Measurements from ENCODE around the gene GBF1.

GBF1 gene

GRCh38 chr10:102393411-102394078, 148.2 kb downstream of the GBF1 start:
- peak in 1 of 58 donors; percentile 76 for DNase-seq

DNA sequence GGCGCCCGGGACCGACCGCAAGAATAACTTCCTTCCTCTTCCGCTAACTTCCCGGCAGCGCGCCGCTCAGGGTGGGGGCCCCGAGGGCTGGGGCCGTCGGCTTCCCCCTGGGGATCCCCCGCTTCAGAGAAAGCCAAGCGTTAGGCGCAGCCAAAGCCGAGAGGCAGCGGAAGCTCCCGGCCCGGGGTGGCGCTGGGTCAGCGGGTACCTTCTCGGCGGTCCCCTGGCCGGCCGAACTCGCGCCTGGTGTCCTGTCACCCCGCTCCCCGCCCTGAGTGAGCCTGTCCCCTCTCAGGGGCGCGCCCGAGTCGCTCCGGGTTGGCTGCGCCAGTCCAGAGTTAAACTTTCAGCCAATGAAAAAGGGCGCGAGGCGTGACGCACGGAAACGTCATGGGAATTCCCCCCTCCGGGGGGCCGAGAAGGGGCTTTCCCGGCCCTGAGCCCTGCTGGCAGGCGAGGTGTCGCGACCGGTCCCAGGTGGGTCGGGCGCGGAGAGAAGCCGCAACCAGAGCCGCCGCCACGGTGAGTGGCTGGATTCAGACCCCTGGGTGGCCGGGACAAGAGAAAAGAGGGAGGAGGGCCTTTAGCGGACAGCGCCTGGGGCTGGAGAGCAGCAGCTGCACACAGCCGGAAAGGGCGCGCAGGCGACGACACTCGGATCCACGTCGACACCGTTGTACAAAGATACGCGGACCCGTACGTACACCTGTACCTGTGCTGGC, 148.9 kb downstream of the GBF1 start:
- DNase-seq, result peak in 54 of 58 donors; percentile 53 to 94 (median 81)

GRCh38 chr10:102394801-102395399, 149.6 kb downstream of the GBF1 start:
- no peak for DNase-seq

DNA sequence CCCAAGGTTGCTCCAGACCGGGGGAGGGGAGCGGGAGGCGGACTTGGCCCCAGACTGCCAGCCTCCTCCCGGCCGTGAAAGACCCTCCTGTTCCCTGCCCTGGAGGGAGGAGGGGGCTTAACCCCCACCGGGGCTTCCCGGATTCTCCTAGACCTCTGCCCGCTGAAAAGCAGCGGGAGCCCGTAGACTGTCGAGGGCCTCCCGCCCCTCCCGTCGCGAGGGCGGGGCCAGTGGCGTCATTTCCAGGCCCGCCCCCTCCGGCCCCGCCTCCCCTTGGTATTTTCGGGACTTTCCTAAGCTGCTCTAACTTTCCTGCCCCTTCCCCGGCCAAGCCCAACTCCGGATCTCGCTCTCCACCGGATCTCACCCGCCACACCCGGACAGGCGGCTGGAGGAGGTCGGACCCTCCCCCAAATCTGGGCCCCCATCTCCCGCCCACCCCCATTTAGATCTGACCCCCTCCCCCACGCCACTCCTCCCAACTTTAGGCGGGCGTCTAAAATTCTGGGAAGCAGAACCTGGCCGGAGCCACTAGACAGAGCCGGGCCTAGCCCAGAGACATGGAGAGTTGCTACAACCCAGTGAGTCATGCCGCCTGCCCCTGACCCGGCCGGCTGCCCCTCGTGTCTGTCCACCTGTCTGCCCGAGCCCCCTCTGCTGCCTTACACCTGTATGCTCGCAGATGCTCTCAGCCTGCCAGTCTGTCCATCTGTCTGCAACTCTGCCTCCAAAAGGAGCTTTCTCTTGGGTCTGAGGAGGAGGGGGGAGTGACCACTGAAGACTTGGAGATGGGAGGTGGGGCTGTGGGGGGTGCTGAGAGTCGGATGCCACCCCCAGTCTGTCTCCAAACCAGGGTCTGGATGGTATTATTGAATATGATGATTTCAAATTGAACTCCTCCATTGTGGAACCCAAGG, 150.3 kb downstream of the GBF1 start, which contains the start of gene NFKB2:
Gene NFKB2, plus strand, starts transcription at position 306 of the 917 bp plus-strand sequence. Its CDS starts 255 bp downstream, at position 561.
- peak in 54 of 58 donors; percentile 12 to 83 (median 64) for DNase-seq

DNA sequence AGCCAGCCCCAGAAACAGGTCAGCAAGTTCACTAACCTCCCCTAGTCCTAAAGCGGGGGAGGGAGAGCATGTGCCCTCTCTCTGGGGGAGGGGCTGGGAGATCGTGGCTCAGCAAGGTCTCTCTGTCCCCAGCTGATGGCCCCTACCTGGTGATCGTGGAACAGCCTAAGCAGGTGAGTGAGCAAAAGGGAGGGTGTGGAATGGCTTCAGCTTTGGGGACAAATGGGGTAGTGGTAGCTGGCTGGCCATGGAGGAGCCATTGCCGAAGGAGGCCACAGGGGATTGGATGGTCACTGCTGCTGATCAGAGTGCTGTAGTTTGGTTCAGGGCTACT, 151.0 kb downstream of the GBF1 start:
- DNase-seq, result no peak

GRCh38 chr10:102396730-102397151, 151.4 kb downstream of the GBF1 start:
- DNase-seq, result no peak

DNA sequence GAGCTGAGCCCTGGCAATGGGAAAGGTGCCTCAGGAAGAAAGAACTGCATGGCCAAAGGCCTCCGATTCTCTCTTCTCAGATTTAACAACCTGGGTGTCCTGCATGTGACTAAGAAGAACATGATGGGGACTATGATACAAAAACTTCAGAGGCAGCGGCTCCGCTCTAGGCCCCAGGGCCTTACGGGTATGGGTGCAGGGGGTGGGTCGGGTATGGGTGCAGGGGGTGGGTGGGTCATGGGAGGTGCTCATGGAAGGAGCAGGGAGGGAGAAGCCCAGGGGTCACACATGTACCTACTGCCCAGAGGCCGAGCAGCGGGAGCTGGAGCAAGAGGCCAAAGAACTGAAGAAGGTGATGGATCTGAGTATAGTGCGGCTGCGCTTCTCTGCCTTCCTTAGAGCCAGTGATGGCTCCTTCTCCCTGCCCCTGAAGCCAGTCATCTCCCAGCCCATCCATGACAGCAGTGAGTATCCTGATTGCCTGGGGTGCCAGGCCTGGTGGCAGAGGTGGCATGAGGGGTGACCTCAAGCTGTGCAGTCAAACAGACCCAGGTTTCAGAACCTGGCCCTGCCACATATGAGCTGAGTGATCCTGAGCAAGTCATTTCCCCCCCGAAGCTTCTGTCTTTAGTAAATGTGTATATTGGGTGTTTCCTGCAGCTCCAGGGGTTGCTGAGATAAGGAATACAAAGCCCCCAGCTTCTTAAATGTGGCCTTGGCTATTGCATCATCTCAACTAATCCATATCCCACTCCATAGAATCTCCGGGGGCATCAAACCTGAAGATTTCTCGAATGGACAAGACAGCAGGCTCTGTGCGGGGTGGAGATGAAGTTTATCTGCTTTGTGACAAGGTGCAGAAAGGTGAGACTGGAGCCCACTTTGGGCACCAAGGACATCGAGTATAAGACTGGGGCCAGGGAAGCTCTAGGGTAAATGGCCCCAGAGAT, 152.2 kb downstream of the GBF1 start:
- DNase-seq, result no peak

DNA sequence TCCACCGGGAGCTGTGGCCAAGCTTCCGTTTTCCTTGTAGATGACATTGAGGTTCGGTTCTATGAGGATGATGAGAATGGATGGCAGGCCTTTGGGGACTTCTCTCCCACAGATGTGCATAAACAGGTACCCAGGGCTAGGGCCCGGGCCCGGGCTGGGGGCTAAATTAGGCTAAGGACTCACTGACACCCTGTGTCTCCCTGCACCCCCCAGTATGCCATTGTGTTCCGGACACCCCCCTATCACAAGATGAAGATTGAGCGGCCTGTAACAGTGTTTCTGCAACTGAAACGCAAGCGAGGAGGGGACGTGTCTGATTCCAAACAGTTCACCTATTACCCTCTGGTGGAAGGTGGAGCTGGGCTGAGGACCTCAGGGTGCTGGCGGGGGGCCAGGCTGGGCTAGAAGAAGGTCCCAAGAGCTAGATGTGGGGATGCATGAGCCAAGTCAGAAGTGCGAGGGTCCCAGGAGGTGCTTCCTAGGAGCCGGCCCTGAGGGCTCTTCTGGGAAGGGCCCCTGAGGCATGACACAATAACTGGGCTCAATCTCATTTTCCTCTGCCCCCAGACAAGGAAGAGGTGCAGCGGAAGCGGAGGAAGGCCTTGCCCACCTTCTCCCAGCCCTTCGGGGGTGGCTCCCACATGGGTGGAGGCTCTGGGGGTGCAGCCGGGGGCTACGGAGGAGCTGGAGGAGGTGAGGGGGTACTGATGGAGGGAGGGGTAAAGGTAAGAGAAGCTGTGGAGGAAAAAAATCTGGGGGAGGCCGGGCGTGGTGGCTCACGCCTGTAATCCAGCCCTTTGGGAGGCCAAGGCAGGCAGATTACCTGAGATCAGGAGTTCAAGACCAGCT, 153.1 kb downstream of the GBF1 start:
- no peak for DNase-seq

- DNase-seq, result peak in 57 of 58 donors; percentile 59 to 91 (median 77)
Measured at GRCh38 chr10:102399217-102400021, 154.1 kb downstream of the GBF1 start.

GRCh38 chr10:102400076-102400475, 154.7 kb downstream of the GBF1 start:
- DNase-seq, result peak in 1 of 58 donors; percentile 43

DNA sequence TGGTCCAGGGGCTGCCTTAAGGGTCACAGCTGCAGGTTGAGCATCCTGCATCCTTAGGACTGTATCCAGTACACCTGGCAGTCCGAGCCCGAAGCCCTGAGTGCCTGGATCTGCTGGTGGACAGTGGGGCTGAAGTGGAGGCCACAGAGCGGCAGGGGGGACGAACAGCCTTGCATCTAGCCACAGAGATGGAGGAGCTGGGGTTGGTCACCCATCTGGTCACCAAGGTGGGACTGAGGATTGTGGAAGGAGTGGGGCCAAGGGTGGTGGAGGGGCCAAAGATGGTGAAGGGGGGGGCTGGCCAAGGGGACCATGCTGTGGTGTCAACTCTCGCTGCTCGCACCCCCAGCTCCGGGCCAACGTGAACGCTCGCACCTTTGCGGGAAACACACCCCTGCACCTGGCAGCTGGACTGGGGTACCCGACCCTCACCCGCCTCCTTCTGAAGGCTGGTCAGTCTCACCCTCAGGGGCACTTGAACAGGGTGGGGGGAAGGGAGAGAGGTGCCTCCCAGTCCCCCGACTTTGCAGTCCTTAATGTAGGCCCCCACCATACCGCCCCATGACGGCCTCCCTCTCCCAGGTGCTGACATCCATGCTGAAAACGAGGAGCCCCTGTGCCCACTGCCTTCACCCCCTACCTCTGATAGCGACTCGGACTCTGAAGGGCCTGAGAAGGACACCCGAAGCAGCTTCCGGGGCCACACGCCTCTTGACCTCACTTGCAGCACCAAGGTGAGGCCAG, 155.4 kb downstream of the GBF1 start:
- no peak for DNase-seq

GRCh38 chr10:102401342-102401654, 156.0 kb downstream of the GBF1 start:
- no peak for DNase-seq

DNA sequence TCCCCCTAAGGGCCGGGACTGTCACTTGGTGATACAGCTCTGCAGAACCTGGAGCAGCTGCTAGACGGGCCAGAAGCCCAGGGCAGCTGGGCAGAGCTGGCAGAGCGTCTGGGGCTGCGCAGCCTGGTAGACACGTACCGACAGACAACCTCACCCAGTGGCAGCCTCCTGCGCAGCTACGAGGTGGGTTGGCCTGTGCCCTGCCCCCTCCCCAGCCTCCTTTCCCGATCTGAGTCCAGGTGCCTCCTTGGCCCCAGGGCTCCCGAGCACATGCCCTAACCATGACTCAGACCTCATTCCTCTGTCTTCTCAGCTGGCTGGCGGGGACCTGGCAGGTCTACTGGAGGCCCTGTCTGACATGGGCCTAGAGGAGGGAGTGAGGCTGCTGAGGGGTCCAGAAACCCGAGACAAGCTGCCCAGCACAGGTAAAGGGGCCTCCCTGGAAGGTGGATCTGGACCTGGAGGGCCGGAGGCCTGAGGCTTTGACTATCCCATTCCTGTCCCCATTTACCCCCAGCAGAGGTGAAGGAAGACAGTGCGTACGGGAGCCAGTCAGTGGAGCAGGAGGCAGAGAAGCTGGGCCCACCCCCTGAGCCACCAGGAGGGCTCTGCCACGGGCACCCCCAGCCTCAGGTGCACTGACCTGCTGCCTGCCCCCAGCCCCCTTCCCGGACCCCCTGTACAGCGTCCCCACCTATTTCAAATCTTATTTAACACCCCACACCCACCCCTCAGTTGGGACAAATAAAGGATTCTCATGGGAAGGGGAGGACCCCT, 156.6 kb downstream of the GBF1 start:
- DNase-seq, result no peak

DNA sequence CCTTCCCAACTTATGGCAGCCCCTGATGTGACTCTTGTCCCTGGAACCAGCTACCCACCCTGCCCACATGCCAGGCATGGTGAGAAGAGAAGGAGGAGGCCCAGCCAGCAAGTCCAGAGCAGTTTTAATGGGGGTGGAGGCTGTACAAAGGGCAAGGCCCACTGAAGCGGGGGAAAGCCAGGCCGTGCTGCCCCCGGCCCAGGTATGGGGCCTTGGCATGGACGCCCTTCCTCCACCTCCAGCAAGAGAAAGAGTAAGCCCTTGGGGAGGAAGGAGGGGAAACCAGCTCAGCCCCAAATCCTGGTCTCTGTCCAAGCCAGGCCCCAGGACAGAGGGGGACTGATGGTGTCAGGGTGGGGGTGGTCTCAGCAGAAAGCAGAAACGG, 157.2 kb downstream of the GBF1 start:
- no peak for DNase-seq

DNA sequence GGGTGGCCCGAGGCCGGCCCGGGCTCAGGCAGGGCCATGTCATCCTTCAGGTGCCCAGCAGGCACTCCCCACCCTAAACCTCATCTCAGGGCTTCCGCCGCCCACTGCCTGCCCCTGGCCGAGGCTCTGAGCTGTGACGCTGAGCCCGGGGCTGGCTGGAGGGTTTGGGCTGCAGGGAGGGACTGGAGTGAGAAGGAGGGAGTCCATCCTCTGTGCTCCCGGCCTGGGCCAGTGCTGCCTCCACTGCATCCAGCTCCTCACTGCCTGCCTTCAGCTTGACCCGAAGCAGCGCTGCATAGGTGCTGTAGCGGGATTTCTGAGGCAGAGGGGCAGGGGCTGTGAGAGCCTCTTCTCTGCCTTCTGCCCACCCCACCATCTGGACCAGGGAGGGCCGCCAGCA, 157.8 kb downstream of the GBF1 start:
- no peak for DNase-seq

DNA sequence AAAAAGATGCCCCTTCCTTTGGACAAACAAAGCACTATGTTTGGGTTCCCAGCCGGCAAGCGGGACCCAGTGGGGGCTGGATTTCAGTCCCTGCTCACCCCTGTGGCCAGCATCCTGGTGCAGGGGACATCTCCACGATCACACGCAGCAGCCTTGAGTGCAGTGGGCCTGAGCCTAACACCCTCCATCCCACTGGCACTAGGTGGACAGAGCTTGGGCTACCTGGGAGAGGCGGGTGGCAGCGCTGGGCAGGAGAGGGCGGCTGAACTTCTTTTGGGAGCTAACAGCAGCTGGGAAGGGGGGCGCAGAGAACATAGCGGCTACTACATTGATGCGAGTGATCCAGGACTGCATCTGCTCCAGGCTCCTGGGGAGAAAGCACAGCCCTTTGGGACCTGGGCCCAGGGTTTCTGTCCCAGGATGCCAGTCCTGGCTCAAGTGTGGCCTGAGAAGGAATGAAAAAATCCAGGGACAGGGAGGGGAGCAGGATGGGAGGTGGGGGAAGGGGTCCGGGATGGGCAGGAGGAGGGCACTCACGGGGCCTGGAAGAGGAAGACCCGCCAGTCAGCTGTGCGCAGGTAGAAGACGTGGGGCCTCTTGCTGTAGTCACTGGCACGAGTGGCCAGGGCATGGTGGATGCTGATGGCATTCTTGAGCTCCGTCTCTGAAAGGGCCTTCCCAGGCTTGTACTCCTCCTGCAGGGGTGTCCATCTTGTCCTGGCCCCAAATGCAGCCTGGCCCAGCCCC, 159.2 kb downstream of the GBF1 start:
- no peak for DNase-seq
